GM21717 (cell line): ENCODE results near the gene GID8.

Experiments
- ATAC-seq: cut with Tn5 transposase; IDR thresholded peaks from one replicate; pipeline ENCODE4 v1.9.1; 2021; ENCODE audit warnings: mild to moderate bottlenecking, moderate library complexity; ENCODE audit not compliant: unreplicated experiment

Gene GID8

DNA sequence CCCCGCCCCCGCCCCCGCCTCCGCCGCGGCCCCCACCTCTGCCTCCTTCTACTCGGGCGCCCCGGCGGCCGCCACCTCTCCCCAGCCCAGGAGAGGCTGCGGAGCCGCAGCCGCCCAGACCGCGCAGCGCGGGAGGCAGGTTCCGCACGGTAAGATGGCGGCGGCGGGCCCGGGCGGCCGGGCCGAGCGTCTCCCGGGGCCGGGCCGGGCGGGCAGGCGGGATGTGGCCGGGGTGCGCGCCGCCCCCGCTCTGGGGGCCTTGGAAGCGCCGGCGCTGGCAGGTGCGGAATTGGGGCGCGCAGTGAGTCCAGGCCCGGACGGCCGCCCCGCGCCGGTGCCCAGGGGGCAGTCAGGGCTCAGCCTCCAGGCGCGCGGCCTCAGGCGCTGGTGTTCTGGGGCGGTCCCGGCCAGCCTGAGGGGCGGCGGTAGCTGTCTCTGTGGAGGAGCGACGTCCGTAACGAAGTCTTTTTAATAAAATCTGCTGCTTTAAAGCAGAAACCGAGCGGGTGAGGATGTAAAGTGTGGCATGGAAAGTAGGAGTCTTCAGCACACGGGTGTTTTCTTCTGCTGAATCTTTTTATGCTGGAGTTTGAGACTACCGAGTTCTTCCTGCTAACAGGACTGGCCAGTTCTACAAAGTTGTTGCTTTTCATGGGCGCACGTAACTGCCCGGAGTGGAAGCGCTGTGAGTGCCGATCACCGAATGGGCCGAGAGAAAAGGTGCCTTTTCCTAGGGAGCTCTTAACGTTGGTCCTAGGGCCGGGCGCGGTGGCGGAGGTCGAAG, at the start of gene GID8:
Gene GID8 (plus strand): TSS at position 43 of the 784 bp plus-strand sequence. CDS start 3,356 bp downstream, outside the sequence.
- ATAC-seq, result peak; percentile 35

DNA sequence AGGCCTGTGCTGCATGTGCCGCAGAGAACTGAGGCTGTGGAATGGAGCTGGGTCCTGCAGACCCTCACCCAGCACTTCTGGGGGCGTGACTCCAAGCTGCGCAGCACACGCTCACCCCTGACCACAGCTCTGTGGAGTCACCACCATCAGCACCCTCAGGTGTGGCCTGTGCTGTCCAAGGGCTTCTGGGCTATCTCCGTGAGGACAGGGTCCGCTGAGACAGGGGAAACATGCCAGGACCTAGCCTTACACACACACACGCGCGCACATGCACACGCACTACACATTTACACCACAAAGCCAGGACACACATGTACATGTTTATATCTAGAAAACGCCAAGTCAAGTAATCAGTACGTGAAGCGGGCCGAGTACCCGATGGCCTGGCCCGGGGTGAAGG, 49.5 kb upstream of the GID8 start:
- no peak for ATAC-seq

DNA sequence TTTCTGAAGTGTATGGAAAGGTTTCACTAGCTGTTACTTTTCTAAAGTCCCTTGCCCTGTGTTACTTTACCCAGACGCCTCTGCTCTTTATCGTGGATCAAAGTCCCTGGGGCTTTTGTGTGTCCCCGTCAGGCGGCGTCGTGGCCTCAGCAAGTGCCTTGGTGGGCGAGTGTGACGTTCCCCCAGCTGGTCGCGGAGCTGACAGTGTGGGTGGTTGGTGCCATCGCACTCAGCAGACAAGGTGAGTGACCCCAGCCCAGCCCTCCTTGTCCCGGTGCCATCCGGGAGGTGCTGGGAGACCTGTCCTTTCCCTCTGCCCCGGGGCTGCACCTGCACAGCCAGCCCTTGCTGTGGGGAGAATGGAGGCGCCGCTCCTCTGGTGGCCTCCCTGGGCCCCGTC, 49.0 kb upstream of the GID8 start:
- no peak for ATAC-seq

DNA sequence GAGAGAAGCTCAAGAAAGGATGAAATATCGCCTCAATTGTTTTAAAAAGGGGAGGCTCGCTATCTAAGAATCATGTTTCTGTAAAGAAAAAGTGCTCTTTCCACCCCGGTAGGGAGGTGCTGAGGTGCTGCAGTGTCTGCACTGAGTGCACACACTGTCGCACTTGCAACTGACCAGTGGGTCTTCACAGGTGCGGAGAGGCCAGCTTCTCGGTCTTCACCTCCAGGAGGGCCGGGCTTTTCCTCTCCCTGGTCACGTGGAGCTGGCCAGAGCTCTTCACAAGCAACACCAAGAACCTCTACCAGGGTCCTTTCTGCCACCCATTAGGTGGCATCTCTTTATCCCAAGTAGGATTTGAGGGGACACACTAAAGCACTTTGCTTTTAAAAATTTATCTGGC, 48.5 kb upstream of the GID8 start:
- no peak for ATAC-seq

DNA sequence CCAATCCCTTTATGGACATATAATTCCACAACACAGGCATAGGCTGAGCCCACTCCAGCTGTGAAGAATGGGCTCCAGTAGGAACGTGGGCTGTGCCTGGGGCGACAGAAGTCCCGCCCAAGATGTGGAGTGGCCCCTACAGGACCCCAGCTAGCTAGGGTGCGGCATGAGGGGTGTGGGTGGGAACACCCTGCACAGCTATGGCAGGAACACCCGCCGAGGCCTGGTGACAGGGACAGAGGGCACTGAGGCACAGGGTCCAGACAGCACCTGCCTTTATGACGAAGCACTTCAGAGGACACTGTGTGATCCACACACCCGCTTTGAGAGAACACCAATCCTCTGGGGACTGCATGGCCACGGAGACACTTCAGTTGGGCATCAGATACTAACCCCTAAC, 48.1 kb upstream of the GID8 start:
- no peak for ATAC-seq

DNA sequence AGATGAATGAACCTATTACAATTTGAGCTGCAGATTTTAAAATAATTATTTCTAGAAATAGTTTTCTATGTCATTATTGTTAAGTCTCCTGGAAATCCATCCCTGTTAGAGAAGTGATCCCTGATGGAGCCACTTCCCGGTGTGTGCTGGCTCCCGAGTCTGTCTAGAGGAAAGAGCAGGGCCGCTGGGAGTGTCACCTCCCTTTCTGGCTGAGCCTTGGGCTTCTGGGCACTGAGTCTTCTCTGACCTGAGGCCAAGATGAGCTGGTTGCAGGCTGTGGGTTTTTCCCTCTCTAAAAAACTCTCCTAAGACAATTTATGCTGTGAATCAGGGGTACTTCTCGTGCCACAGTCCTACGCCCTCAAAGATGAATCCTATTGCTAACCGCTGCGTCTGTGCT, 47.5 kb upstream of the GID8 start:
- ATAC-seq, result no peak

DNA sequence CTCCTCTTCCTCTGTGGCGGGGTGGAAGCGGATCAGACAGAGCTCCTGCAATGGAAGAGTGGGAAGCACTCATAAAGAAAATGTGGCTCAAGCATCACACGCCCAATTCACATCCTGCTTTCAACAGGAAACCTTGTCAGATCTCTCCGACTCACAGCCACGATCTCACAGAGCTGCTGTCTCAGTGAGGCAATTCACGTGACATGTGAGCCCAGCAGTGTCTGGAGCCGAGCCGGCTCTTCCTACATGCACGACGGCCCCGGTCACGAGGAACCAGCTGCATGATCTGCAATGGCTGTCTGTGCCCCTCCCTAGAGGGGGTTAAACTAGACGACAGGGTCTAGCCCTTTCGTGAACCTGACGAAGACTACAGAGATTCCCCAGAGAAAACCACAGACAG, 46.8 kb upstream of the GID8 start:
- no peak for ATAC-seq

DNA sequence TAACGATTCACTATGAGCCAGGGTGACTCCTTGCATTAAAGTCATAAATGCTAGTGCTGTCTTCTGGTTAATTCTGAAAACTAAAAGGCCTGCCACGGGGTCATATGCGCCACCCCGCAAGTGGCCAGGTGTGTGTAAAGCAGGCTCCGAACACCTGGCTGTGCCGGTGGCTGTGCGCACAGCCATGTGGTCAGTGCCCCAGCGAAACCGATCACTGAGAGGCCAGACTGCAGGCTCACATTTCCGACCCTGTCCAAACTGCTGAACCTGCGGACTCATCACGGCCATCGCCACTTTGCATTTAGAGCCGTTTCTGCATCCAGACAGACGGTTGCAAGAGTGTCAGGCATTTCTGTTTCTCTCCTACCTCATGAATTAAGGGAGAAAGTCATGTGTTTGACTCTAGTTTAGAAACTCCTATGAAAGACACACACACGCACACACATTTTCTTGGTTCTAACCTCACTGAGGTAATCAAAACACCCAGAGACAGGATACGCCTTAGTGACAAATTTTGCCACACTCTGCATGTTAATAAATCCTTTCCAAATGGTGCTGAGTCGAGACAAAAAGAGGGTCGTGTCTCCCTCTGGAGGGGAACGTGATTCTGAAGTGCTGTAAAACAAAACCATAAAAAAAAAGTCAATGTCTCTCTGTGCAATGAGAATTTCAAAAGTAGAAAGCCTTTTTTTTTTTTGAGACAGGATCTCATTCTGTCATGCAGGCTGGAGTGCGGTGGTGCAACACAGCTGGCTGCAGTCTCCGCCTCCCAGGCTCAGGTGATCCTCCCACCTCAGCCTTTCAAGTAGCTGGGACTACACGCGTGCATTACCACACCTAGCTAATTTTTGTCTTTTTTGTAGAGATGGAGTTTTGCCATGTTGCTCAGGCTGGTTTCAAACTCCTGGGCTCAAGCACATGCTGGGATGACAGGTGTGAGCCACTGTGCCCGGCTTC, 45.3 kb upstream of the GID8 start:
- no peak for ATAC-seq

DNA sequence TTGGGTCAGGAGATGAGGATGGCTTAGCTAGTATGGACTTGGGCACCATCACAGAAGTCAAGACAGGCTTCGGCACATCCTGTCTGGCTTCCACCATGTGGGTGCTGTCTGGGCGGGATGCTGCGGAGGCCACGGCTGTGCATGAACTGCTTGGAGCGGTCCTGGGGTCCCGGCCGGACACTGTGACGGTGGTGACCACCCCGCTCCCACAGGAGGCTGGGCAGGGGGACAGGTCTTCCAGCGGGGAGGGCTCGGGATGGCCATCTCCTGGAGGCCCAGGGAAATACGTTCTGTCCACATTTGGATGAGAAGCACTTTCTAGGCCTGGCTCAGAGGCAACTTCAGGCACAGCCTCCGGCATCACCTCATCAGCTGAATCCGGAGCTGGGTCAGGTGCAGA, 44.2 kb upstream of the GID8 start:
- ATAC-seq, result no peak

DNA sequence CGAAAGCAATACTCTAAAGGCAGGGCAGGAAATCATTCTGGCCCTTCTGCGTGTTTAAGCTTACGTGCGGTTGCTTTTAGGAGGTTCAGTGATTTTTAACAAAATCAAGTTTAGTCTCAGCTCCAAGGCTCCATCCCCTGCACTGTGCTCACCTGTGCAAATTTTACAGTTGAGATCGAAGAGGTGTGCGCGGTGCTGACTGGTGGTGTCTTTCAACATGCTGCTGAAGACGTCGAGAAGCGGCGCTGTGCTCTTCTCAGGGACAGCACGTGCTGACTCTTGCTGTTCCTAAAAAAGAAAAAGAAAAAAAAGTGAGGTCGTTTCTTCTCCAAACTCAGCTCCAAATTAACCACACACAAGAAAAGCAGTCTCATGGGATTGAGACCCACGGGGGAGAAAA, 43.7 kb upstream of the GID8 start:
- ATAC-seq, result no peak

DNA sequence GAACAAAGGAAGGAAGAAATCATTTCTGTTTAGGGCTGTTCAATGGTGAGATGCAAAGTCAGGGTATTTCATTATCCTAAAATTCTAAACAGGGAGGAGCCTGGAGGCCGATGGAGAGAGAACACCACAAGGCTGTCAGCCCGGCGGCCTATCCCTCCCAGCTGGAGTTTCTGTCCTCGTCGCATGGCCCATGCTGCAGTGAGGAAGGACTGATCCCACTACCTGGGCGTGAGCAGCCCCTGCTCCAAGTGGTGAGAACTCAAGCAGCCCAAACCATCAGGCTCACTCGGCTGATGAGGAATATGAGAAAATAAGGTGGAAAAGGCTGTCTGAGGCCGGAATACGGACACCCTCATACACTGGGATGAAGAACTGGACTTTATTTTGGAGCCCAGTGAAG, 42.4 kb upstream of the GID8 start:
- ATAC-seq, result no peak

DNA sequence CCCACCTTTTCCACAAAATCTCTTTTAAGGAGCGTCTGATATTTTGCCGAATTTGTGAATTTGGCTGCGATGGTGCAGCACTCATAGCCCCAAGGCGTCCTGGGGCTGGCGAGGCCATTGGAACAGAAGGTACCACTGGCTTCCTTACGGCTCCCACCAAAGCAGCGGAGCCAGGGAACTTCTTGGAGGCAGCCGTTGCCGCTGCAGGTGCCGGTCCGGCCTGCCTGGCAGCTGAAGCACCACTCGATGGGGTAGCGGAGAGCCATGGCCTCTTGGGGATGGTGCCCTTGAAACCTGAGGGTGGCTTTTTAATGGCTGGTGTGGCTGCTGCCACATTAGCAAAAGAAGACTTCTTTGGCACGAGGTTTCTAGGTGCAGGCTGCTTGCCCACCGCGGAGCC, 41.4 kb upstream of the GID8 start:
- ATAC-seq, result no peak

DNA sequence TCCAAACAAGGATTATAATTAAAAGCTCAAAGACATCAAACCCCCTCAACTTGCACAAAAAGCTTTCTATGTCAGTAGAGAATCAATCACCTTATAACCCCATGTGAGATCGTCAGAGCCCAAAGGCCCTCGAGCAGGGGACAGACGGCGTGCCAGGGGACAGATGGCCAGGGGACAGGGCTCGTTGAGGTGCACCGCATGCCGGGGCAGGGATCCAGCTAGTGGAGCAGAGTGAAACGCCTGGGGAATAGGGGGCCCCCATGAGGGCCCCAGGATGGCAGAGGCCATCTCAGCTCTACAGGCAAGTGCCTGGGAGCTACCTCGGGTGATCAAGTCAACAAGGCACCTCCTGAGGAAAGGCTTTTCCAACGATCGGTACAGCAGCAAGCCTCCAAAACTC, 40.3 kb upstream of the GID8 start:
- ATAC-seq, result no peak

DNA sequence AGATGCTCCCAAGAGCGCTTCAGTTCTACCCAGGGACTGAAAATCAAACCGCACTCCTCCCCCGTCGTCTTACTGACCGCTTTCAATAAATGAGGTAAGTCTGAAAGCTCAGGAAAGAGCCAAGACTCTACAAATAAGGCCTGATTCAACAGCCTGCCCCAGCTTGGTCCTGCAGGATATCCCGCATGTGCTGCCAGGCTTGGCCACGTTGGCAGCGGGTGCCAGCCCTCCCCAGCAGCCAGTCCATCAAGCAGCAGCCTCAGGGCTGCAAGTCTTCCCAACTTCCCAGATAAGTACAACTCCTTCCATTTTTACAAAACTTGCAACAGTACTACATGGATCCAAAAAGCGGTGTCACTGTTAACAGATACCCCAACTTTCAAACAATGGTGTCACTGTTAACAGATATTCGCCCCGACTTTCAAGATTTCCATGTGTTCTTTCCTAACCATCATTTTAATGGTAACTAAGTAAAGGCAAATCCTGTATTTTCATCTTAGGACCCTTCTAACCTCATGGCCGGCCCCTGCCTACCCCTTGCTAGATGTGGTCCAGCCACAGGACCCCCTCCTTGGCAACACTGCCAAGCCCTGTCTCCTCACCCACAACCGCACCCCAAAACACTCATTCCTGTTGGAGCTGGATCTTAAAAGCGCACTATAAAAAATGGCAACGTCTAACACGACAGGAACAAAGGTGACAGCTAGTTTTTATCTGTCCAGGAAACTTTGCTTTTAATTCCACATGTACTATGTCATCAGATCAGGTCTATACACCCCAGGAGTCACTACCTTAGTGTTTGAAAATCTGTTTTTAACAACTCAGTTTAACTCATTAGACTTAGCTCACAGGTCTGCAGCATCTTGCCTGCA, 39.6 kb upstream of the GID8 start:
- no peak for ATAC-seq

DNA sequence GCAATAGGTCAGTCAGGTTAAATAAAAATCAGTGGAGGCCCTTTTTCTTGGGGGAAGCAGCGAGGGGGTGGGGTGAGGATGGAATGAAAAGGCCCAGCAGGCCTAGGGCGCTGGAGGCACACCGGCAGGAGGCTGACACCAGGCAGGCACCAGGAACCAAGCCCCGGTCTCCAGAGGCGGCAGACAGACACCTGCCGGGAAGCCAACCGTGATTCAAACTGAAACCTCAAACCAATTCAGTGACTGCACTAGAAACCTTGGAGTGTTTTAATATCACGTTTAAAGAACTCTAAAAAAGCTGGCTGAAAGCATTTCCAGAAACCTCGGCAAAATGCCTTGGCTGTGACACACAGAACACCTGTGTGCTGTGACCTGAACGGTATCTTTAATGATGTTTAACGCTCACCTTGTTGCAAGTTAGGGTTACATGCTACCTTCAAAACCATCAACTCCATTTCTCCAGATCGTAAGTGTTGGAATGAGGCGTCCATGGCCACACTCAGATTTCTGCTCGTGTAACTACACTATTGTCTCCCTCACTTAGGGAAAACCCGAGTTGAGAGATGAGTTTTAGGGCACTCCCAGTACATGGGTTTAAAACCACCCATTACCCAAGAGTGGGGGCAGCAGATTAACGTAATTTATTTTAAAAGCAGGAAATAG, 38.8 kb upstream of the GID8 start:
- ATAC-seq, result no peak

DNA sequence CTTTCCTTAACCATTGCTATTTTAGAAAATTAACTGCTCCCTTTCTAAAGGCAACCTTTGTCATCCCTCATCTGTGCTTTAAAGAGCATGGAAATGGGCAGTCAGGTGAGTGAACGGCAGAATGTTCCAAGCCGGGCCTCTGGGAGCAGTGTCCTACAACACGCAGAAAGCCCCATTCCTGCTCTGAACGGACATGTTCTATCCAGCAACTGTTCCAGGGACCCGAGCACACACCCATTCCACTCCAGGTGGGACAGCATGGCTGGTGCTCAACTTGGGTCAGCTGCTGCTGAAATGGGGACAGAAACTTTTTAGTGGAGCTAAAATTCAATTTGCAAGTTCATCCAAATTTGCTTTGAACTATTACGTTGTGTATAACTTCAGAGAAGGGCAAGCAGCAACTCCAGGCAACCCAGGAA, 38.3 kb upstream of the GID8 start:
- no peak for ATAC-seq

DNA sequence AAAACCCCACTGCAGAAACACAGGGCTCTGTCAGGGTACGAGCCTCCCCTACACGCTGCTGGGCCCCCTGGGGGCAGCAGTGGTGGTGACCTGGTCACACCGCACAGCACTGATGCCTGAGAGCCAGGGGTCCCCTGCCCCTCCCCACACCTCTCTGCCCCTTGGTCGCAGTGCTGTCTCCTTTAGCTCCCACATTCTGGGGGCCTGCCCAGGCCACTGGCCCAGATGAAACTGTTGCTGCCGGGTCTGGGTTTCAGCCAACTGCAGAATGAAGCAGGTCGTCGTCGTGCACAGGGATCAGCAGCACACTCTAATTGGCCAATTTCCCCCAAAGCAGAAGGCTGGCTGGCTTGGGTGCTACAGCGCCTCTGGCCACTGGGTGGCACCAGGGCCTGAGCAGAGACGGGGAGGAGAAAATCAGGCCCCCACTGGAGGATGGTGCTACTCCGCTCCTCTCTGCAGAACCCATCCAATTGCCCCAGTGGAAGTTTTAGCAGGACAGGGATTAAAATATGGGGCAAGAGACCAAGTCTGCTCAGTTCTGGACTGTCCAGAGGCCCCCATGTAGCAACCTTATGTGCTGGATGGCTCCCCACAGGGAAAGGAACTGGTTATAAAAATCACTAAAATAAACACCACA, 37.8 kb upstream of the GID8 start:
- ATAC-seq, result peak; percentile 66

DNA sequence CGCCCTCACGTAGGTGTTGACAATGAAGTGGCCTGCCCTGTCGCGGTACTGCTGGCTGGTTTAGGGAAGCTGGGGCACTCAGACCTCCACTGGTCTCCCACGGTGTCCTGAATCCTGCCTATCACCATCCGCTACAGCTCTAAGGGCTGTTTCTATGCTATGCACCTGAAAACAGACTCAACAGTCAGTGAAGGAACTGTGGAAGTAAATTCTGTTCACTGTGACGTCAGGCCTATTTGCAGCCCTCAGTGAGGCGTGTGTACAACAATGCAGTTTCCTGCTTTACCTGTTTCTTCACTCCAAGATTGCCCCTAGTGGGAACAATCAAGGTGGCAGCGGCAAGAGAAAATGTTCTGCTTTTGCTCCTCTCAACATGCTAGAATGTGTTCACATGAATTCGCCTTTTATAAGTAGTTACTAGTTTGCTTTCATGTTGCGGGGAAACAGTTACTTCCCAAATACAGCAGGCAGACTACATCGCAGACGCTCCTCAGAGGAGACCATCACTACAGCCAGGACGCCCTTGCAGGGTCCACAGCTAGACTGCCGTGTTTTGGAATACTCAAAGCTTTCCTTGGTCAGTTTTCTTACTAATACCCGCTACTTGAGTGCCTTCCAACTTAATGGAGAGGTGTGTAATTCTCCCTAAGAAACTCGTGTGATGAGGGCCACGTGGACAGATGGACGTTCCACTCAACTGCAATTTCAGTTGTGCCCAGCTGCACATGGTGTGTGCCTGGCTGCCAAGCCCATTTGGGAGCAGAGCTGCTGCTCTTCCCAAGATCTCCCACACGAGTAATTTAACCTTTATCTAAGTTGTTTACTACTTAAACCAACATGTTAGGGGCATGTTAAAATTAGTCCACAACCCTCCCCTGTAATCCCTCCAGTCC, 37.0 kb upstream of the GID8 start:
- ATAC-seq, result peak; percentile 22

DNA sequence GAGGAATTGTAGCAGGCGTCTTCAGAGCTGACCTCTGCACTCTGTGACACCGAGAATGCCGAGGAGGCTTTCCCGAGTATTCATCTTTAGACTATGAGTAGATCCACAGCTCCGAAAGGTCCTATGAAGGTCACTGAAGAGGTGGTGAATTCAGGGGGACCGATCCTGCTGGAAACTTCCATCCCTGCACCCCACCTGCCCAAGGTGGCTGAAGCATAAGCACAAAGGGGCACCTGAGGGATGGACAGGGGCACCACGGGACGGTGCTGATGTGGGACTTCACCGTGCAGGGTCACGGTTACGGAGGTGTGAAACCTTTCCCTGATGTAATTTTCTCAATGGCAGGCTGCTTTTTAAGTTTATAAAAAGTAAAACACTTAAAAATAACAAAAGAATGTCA, 36.1 kb upstream of the GID8 start:
- ATAC-seq, result no peak
